Gastrocnemius medialis (tissue), 4 donors: ENCODE measurements around the gene TRIM63. TPM values are rescaled to one million over a fixed set of nuclear protein-coding genes. Genes with fewer than 3 reads are reported as not detected.

Experiments
- ATAC-seq, 2 donors: fragments of 150-250 bp; one replicate each; pipeline ENCODE4 v1.9.1; 2016
- DNase-seq, 2 donors: peaks; one replicate each; pipeline ENCODE4 v3.0.0-alpha.2; 2019
- H3K27ac ChIP-seq, 4 donors: fragments of 200-600 bp; sonication (generic); 1 replicate in 1 of 4; 2 replicates in 3 of 4; pipeline ENCODE4 v1.5.1; 2016 to 2018; ENCODE audit warnings: mild to moderate bottlenecking in 2 of 4, moderate library complexity in 1 of 4
- H3K27me3 ChIP-seq, 3 donors: fragments of 200-600 bp; sonication (generic) in 2 of 3; 1 replicate in 1 of 3; 2 replicates in 2 of 3; pipeline versions ENCODE4 v1.5.1 to v1.6.0; 2016 to 2019; ENCODE audit warnings: mild to moderate bottlenecking in 1 of 3, moderate library complexity in 1 of 3
- H3K36me3 ChIP-seq, 2 donors: fragments of 200-600 bp; sonication (generic) in 1 of 2; one replicate each; pipeline ENCODE4 v1.5.1; 2017 to 2018
- H3K4me1 ChIP-seq, 2 donors: fragments of 200-600 bp; sonication (generic) in 1 of 2; one replicate each; pipeline ENCODE4 v1.5.1; 2016 to 2017; ENCODE audit warnings: mild to moderate bottlenecking in 2 of 2
- H3K4me3 ChIP-seq, 4 donors: fragments of 200-600 bp; sonication (generic) in 3 of 4; 1 replicate in 1 of 4; 2 replicates in 3 of 4; pipeline ENCODE4 v1.5.1; 2016 to 2019; ENCODE audit warnings: mild to moderate bottlenecking in 2 of 4
- H3K9me3 ChIP-seq, 3 donors: fragments of 200-600 bp; sonication (generic) in 2 of 3; 1 replicate in 1 of 3; 2 replicates in 2 of 3; pipeline ENCODE4 v1.5.1; 2016 to 2019
- POLR2A ChIP-seq, 2 donors: fragments of 450-650 bp; IDR thresholded peaks; one replicate each; pipeline ENCODE4 v1.6.1; 2017; ENCODE audit warnings: antibody characterized with exemption in 2 of 2, mild to moderate bottlenecking in 2 of 2, moderate library complexity in 2 of 2
- in situ Hi-C, 4 donors: fragments of 200-750 bp; cut with MboI; loops; one replicate each; pipeline versions ENCODE4 v1.15.0 to v1.8.0; 2017; ENCODE audit warnings: low sequenced_read_pairs in 4 of 4
- intact Hi-C: fragments of 100-400 bp; cut with DNase I; formaldehyde crosslinking; loops from one replicate; pipeline ENCODE4 v1.15.1; 2023; ENCODE audit warnings: low total_unique reads
- total RNA-seq, 4 donors: library from RNA; depleted of rRNA; stranded (reverse); fragments of >200 nt; gene quantifications; one replicate each; pipeline versions ENCODE4 v1.1.0 to v1.2.3, GENCODE V29; 2016
- TF ChIP-seq, protein P1 (sequence below), 5 experiments: fragments of 450-650 bp in 3 of 5; fragments of 200-600 bp in 2 of 5; sonication (generic) in 2 of 5; IDR thresholded peaks in 4 of 5; conservative IDR thresholded peaks in 1 of 5; 1 replicate in 4 of 5; 2 replicates in 1 of 5; pipeline ENCODE4 v1.5.1; 2016 to 2019; ENCODE audit warnings: antibody characterized with exemption in 5 of 5, mild to moderate bottlenecking in 3 of 5, moderate library complexity in 3 of 5

Gene TRIM63
- total RNA-seq, 4 donors from 2014 or later = 1,040 to 4,298 (median 2,203) TPM

DNA sequence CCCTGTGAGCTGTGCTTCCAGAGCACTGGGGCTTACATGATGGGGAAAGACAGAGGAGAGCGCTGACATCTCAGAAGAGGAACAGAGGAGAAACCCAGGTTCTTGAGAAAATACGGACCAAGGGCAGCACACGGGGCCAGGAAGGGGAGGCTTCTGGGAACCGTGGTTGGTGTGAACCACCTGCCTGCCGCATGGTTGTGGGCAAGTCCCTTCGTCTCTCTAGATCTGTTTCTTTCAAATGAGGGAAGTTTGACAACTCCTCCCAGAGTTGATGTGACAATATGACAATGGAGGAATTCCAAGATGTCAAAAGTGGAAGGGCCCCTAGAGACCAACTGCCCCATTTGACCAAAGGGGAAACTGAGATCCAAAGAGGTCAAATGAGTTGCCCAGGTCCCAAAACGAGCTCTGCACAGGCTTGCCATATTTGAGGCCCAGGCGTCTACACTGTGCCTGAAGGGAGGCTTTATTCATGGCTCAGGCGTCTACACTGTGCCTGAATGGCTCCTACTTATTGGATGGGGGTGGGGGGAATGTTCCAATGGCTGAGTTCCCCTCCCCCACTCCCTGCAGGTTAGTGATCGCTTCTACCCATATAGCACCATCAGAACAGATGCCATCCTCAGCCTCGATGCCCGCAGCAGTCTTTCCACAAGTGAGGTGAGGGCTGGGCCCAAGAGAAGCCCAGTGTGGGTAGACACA lies 34.6 kb downstream of the TRIM63 start:
- ATAC-seq (no peak), DNase-seq (no peak)
- in situ Hi-C loops (loop anchor here in 2 of 4 donors (10.0 to 25.0 kb wide), 2 partner anchors 112 to 129 kb away; partner anchors contain the start of genes C1orf232 (in 1 of the 2), FAM110D (in 1 of the 2), ZNF593 (in 1 of the 2) and ZNF593OS (in 1 of the 2)), intact Hi-C loops (no loop called here)
- no peak for TF ChIP-seq POLR2A (IDR thresholded peaks at IDR 0.05)
- TF ChIP-seq, protein P1, sequence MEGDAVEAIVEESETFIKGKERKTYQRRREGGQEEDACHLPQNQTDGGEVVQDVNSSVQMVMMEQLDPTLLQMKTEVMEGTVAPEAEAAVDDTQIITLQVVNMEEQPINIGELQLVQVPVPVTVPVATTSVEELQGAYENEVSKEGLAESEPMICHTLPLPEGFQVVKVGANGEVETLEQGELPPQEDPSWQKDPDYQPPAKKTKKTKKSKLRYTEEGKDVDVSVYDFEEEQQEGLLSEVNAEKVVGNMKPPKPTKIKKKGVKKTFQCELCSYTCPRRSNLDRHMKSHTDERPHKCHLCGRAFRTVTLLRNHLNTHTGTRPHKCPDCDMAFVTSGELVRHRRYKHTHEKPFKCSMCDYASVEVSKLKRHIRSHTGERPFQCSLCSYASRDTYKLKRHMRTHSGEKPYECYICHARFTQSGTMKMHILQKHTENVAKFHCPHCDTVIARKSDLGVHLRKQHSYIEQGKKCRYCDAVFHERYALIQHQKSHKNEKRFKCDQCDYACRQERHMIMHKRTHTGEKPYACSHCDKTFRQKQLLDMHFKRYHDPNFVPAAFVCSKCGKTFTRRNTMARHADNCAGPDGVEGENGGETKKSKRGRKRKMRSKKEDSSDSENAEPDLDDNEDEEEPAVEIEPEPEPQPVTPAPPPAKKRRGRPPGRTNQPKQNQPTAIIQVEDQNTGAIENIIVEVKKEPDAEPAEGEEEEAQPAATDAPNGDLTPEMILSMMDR (IDR thresholded peaks at IDR 0.05 in 4 of 5, conservative IDR thresholded peaks at IDR 0.05 in 1 of 5) = no peak
- H3K27me3 ChIP-seq = no peaks in the 10 kb centered on the region
- no peaks in the 10 kb centered on the region for H3K9me3 ChIP-seq
- peak overlapping the region in 1 of 4 donors; percentile 97 for H3K27ac ChIP-seq
- no peak overlapping the region for H3K4me3 ChIP-seq
- peaks cover 21% of the 10 kb centered on the region in 2 donors for H3K4me1 ChIP-seq
- no peaks in the 10 kb centered on the region for H3K36me3 ChIP-seq

DNA sequence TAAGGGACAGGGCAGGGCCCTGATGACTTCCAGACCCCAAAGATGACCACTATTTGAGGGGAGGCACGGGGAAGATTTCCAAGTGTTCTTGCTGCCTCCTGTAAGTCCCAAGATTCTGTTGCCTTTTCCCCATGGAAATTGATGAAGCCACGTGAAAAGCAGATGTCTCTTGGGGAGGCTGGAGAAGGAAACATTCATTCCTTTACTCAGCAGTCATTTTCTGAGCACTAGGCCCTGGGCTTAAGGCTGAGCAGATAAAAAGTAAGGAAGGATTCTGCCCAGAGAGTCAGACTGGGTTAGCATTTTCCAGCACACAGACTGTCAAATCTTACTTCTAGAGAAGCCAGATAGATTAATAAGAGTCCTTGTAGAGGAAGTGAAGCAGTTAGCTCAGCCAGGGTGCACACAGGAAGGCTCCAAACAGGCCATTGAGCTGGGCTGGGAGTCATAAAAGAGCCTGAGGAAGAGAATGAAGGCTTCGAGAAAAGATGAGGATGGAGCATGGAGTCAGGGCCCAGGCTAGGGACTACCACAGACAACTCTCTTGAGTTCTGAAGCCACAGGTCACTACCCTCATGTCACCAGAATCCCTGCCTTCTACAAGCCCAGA lies 35.7 kb downstream of the TRIM63 start:
- intact Hi-C loops (no loop called here), in situ Hi-C loops (loop anchor here in 2 of 4 donors (10.0 to 25.0 kb wide), 2 partner anchors 113 to 131 kb away; partner anchors contain the start of genes C1orf232 (in 1 of the 2), FAM110D (in 1 of the 2), ZNF593 (in 1 of the 2) and ZNF593OS (in 1 of the 2))
- TF ChIP-seq POLR2A (IDR thresholded peaks at IDR 0.05) = no peak
- TF ChIP-seq, protein P1 (IDR thresholded peaks at IDR 0.05 in 4 of 5, conservative IDR thresholded peaks at IDR 0.05 in 1 of 5) = no peak
- Histone ChIP-seq H3K9me3 (no peaks in the 10 kb centered on the region), H3K4me1 (peaks cover 10% of the 10 kb centered on the region in 2 donors), H3K4me3 (no peak overlapping the region), H3K27ac (no peak overlapping the region), H3K27me3 (no peaks in the 10 kb centered on the region), H3K36me3 (no peaks in the 10 kb centered on the region)
- DNase-seq (no peak), ATAC-seq (no peak)

DNA sequence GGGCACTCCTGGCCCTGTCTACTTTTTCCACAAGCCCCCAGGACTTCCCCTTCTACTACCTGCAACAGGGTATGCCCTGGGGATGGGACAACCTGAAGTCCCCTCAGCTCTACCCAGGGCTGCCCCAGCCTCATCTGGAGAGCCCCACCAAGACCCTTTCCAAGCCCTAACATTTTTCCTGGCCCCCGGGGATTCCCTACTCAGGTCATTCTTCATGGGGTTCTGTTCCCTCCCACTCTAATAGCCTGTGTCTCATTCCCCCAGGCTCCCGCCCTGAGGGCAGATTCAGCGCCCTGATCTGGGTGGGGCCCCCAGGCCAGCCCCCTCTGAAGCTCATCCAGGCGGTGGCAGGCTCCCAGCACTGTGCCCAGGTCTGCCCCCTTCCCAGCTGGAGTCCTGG lies 36.2 kb downstream of the TRIM63 start:
- no peak for TF ChIP-seq POLR2A (IDR thresholded peaks at IDR 0.05)
- TF ChIP-seq, protein P1 (IDR thresholded peaks at IDR 0.05 in 4 of 5, conservative IDR thresholded peaks at IDR 0.05 in 1 of 5) = no peak
- in situ Hi-C loops = loop anchor here in 2 of 4 donors (10.0 to 25.0 kb wide), 2 partner anchors 114 to 131 kb away; partner anchors contain the start of genes C1orf232 (in 1 of the 2), FAM110D (in 1 of the 2), ZNF593 (in 1 of the 2) and ZNF593OS (in 1 of the 2)
- ATAC-seq (no peak), DNase-seq (no peak)
- Histone ChIP-seq H3K27ac (no peak overlapping the region), H3K36me3 (no peaks in the 10 kb centered on the region), H3K4me1 (peaks cover 9% of the 10 kb centered on the region in 2 donors), H3K4me3 (no peak overlapping the region), H3K27me3 (no peaks in the 10 kb centered on the region), H3K9me3 (no peaks in the 10 kb centered on the region)
- intact Hi-C loops = no loop called here

DNA sequence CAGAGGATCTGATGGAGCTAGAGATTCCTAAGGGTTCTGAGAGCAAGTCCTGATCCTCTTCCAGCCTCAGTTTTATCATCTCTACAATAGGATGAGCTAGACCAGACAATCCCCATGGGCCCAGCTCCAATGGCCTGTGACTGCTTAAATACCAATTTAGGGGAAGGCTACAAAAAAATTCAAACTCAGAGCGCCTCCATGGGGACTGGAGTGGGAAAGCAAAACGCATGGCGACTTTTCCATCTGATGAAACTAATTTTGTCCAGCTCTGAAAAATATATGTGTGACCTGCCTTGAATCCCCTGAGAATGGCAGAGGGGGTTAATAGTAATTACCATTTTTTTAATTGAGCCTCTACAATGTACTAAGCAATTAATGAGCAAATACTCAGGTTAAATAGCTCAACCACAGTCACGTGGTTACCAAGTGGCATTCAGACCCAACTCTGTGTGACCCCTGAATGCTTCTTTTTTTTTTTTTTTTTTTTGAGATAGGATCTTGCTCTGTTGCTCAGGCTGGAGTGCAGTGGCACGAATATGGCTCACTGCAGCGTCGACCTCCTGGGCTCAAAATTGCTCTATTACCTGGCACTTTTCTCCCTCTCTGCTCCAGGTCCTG lies 37.5 kb downstream of the TRIM63 start:
- ATAC-seq = no peak
- Histone ChIP-seq H3K27ac (no peak overlapping the region), H3K36me3 (no peaks in the 10 kb centered on the region), H3K4me1 (peaks cover 8% of the 10 kb centered on the region in 2 donors), H3K27me3 (no peaks in the 10 kb centered on the region), H3K9me3 (no peaks in the 10 kb centered on the region), H3K4me3 (no peak overlapping the region)
- intact Hi-C loops (no loop called here), in situ Hi-C loops (loop anchor here in 2 of 4 donors (10.0 to 25.0 kb wide), 2 partner anchors 115 to 132 kb away; partner anchors contain the start of genes C1orf232 (in 1 of the 2), FAM110D (in 1 of the 2), ZNF593 (in 1 of the 2) and ZNF593OS (in 1 of the 2))
- no peak for DNase-seq
- TF ChIP-seq POLR2A (IDR thresholded peaks at IDR 0.05) = no peak
- TF ChIP-seq, protein P1 (IDR thresholded peaks at IDR 0.05 in 4 of 5, conservative IDR thresholded peaks at IDR 0.05 in 1 of 5) = no peak
